NCI-H2029 treated with DMSO at 0.1 percent for 48 hours (cell line): ENCODE results near the gene ARFGAP2.

Experiments
- DNase-seq: peaks from one replicate; lab custom pipeline; 2025; lab: John Stamatoyannopoulos, UW

ARFGAP2 gene

GRCh38 chr11:47187723-47188122, 11.0 kb upstream of the ARFGAP2 start:
- no peak for DNase-seq

GRCh38 chr11:47186700-47187695, 10.3 kb upstream of the ARFGAP2 start:
- no peak for DNase-seq

- DNase-seq = no peak
These were observed 9.5 kb upstream of the ARFGAP2 start, which contains the start of gene PACSIN3 for GRCh38 chr11:47186076-47186699. Gene PACSIN3, minus strand, starts transcription at chr11:47186434. Its CDS starts 3,707 bp downstream, at chr11:47182727.

GRCh38 chr11:47185305-47186075, 8.8 kb upstream of the ARFGAP2 start:
- no peak for DNase-seq

GRCh38 chr11:47184711-47185304, 8.1 kb upstream of the ARFGAP2 start:
- DNase-seq = no peak

GRCh38 chr11:47183969-47184368, 7.3 kb upstream of the ARFGAP2 start:
- DNase-seq = no peak

- DNase-seq = no peak
These were observed 6.6 kb upstream of the ARFGAP2 start for GRCh38 chr11:47183031-47183856.

- no peak for DNase-seq
These were observed 5.7 kb upstream of the ARFGAP2 start for GRCh38 chr11:47182380-47182779.

- DNase-seq = no peak
These were observed 4.6 kb upstream of the ARFGAP2 start for GRCh38 chr11:47181271-47181670.

- no peak for DNase-seq
These were observed 3.5 kb upstream of the ARFGAP2 start for GRCh38 chr11:47180006-47180787.

GRCh38 chr11:47179655-47179991, 2.9 kb upstream of the ARFGAP2 start:
- DNase-seq = peak; percentile 24

GRCh38 chr11:47178737-47179654, 2.3 kb upstream of the ARFGAP2 start:
- DNase-seq = no peak

- DNase-seq = no peak
These were observed 1.6 kb upstream of the ARFGAP2 start for GRCh38 chr11:47178316-47178715.

- DNase-seq = no peak
These were observed 1.2 kb upstream of the ARFGAP2 start for GRCh38 chr11:47177846-47178245.

GRCh38 chr11:47177229-47177845, 658 bp upstream of the ARFGAP2 start:
- peak; percentile 35 for DNase-seq

GRCh38 chr11:47175746-47176327, 842 bp downstream of the ARFGAP2 start:
- DNase-seq = no peak

- DNase-seq = no peak
These were observed 3.8 kb downstream of the ARFGAP2 start for GRCh38 chr11:47172740-47173336.

- no peak for DNase-seq
These were observed 4.8 kb downstream of the ARFGAP2 start for GRCh38 chr11:47171856-47172255.
